H1 (cell line): ENCODE measurements around the gene LTBP3. TPM values are rescaled to one million over a fixed set of nuclear protein-coding genes. Genes with fewer than 3 reads are reported as not detected.

Source experiments
- CREB1 ChIP-seq: IDR thresholded peaks from 2 replicates; pipeline ENCODE4 v1.6.1; 2012; ENCODE audit warnings: inconsistent platforms
- RBBP5 ChIP-seq: IDR thresholded peaks from 2 replicates; pipeline ENCODE4 v1.7.1; 2012; ENCODE audit warnings: low read depth, mild to moderate bottlenecking, inconsistent platforms, low read length, moderate library complexity, borderline replicate concordance
- RXRA ChIP-seq: IDR thresholded peaks from 2 replicates; pipeline ENCODE4 v1.6.1; 2011; ENCODE audit warnings: low read depth, mild to moderate bottlenecking, low read length, moderate library complexity; ENCODE audit not compliant: insufficient read depth
- TEAD4 ChIP-seq: IDR thresholded peaks from 2 replicates; pipeline ENCODE4 v1.6.1; 2012; ENCODE audit warnings: low read depth, low read length, inconsistent platforms, mixed read lengths
- YY1 ChIP-seq: IDR thresholded peaks from 2 replicates; pipeline ENCODE4 v1.6.1; 2011; ENCODE audit warnings: low read depth, mild to moderate bottlenecking, low read length
- polyA plus RNA-seq, 7 experiments: library from polyadenylated mRNA; depleted of rRNA in 3 of 7; stranded (reverse) in 5 of 7; unstranded in 2 of 7; fragments of >200 nt in 5 of 7; fragments of 200-250 nt in 2 of 7; gene quantifications; 1 replicate in 5 of 7; 2 replicates in 1 of 7; 4 replicates in 1 of 7; pipeline versions ENCODE4 v1.2.1 to v1.2.3, GENCODE V29; 2011 to 2013; ENCODE audit warnings: missing spikeins in 2 of 7, mixed read lengths in 2 of 7
- total RNA-seq: library from RNA; stranded (reverse); fragmentation: NEBNext Ultra II Directional; extraction: Animal tissue kit (Norgen Biotek cat#: 25700); gene quantifications from 2 replicates; pipeline ENCODE4 v1.2.1, GENCODE V29; 2021
- TF ChIP-seq, protein P1 (sequence below): fragments of 300-600 bp; sonication (generic); IDR thresholded peaks from 2 replicates; pipeline ENCODE4 v1.7.1; 2012; ENCODE audit warnings: low read length, moderate library complexity, mild to moderate bottlenecking, inconsistent platforms; ENCODE audit not compliant: insufficient replicate concordance

LTBP3 gene
- total and polyA plus RNA-seq, 2 of the 8 experiments (the other 6 are each of a cell fraction or from before 2014, with no cell fraction given), result 12.8 to 17.8 TPM

DNA sequence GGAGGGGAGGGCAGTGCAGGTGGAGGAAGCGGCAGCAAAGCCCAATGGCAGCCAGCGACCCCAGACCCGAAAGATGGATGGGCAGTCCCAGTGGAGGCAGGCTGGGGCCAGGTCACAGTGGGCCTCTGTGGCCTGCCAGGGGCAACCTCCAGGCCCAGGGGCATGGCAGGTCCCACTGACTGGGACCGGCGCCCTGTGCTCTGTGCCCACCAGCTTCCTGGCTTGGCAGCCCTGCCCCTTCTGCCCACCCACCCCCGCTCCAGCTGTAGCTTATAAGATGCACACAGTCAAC lies 41.7 kb upstream of the LTBP3 start (continued):
- TF ChIP-seq, protein P1, sequence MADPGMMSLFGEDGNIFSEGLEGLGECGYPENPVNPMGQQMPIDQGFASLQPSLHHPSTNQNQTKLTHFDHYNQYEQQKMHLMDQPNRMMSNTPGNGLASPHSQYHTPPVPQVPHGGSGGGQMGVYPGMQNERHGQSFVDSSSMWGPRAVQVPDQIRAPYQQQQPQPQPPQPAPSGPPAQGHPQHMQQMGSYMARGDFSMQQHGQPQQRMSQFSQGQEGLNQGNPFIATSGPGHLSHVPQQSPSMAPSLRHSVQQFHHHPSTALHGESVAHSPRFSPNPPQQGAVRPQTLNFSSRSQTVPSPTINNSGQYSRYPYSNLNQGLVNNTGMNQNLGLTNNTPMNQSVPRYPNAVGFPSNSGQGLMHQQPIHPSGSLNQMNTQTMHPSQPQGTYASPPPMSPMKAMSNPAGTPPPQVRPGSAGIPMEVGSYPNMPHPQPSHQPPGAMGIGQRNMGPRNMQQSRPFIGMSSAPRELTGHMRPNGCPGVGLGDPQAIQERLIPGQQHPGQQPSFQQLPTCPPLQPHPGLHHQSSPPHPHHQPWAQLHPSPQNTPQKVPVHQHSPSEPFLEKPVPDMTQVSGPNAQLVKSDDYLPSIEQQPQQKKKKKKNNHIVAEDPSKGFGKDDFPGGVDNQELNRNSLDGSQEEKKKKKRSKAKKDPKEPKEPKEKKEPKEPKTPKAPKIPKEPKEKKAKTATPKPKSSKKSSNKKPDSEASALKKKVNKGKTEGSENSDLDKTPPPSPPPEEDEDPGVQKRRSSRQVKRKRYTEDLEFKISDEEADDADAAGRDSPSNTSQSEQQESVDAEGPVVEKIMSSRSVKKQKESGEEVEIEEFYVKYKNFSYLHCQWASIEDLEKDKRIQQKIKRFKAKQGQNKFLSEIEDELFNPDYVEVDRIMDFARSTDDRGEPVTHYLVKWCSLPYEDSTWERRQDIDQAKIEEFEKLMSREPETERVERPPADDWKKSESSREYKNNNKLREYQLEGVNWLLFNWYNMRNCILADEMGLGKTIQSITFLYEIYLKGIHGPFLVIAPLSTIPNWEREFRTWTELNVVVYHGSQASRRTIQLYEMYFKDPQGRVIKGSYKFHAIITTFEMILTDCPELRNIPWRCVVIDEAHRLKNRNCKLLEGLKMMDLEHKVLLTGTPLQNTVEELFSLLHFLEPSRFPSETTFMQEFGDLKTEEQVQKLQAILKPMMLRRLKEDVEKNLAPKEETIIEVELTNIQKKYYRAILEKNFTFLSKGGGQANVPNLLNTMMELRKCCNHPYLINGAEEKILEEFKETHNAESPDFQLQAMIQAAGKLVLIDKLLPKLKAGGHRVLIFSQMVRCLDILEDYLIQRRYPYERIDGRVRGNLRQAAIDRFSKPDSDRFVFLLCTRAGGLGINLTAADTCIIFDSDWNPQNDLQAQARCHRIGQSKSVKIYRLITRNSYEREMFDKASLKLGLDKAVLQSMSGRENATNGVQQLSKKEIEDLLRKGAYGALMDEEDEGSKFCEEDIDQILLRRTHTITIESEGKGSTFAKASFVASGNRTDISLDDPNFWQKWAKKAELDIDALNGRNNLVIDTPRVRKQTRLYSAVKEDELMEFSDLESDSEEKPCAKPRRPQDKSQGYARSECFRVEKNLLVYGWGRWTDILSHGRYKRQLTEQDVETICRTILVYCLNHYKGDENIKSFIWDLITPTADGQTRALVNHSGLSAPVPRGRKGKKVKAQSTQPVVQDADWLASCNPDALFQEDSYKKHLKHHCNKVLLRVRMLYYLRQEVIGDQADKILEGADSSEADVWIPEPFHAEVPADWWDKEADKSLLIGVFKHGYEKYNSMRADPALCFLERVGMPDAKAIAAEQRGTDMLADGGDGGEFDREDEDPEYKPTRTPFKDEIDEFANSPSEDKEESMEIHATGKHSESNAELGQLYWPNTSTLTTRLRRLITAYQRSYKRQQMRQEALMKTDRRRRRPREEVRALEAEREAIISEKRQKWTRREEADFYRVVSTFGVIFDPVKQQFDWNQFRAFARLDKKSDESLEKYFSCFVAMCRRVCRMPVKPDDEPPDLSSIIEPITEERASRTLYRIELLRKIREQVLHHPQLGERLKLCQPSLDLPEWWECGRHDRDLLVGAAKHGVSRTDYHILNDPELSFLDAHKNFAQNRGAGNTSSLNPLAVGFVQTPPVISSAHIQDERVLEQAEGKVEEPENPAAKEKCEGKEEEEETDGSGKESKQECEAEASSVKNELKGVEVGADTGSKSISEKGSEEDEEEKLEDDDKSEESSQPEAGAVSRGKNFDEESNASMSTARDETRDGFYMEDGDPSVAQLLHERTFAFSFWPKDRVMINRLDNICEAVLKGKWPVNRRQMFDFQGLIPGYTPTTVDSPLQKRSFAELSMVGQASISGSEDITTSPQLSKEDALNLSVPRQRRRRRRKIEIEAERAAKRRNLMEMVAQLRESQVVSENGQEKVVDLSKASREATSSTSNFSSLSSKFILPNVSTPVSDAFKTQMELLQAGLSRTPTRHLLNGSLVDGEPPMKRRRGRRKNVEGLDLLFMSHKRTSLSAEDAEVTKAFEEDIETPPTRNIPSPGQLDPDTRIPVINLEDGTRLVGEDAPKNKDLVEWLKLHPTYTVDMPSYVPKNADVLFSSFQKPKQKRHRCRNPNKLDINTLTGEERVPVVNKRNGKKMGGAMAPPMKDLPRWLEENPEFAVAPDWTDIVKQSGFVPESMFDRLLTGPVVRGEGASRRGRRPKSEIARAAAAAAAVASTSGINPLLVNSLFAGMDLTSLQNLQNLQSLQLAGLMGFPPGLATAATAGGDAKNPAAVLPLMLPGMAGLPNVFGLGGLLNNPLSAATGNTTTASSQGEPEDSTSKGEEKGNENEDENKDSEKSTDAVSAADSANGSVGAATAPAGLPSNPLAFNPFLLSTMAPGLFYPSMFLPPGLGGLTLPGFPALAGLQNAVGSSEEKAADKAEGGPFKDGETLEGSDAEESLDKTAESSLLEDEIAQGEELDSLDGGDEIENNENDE, result no peak
- TF ChIP-seq CREB1 (no peak), YY1 (no peak), TEAD4 (no peak), RXRA (no peak), RBBP5 (no peak)
